Measurements from ENCODE around the gene NTN1. TPM values are rescaled to one million over a fixed set of nuclear protein-coding genes. Genes with fewer than 3 reads are reported as not detected.

NTN1 gene
- polyA plus RNA-seq, 1 donor from 2014 or later: 16.2 TPM

DNA sequence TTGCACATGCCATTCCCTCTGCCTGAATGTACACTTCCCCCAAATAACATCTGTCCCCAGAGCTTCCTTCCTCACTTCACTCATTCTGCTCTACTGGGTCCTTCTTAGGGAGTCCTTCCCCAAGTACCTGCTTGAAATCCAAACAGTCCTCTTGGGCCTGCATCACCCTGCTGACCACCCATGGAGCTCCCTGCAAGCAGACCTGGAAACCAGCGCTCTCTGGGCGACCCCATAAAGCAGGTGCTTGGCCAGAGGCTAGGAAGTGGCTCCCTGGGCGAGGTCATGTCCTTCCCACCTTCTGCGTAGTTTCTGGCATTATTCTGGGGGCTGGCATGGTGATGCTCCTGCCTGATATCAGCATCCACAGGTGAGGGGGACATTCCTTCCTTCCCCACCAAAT is 12.2 kb upstream of the NTN1 start:
- TF ChIP-seq SMC3 (conservative IDR thresholded peaks at IDR 0.05; ENCODE audit: poor library complexity) (no peak), EZH2 (IDR thresholded peaks at IDR 0.05; ENCODE audit: borderline replicate concordance, insufficient read depth, low read length, poor library complexity, severe bottlenecking) (no peak)
- Histone ChIP-seq H3K4me3 (ENCODE audit: low read length) (no peak overlapping the region), H2AFZ (ENCODE audit: low read depth, low read length) (no peak overlapping the region), H3K27me3 (ENCODE audit: insufficient read depth, low read depth, low read length) (peaks cover 17% of the 10 kb centered on the region), H3K4me2 (ENCODE audit: low read length) (no peak overlapping the region), H4K20me1 (ENCODE audit: insufficient read depth) (no peaks in the 10 kb centered on the region), H3K9ac (ENCODE audit: low read length) (no peak overlapping the region), H3K36me3 (ENCODE audit: insufficient read depth, low read length) (no peaks in the 10 kb centered on the region), H3K27ac (ENCODE audit: low read length) (no peak overlapping the region), H3F3A (ENCODE audit: insufficient read depth, low read length, poor library complexity, severe bottlenecking) (no peaks in the 10 kb centered on the region), H3K9me2 (ENCODE audit: insufficient read depth, low read length) (no peaks in the 10 kb centered on the region), H3K9me3 (ENCODE audit: low read length) (no peaks in the 10 kb centered on the region), H3K79me2 (replicated peaks; ENCODE audit: insufficient read depth, low read length) (no peaks in the 10 kb centered on the region)

GRCh38 chr17:9009737-9010136 is 11.6 kb upstream of the NTN1 start:
- Histone ChIP-seq H3K4me3 (ENCODE audit: low read length) (no peak overlapping the region), H3K9me3 (ENCODE audit: low read length) (no peaks in the 10 kb centered on the region), H3K4me2 (ENCODE audit: low read length) (no peak overlapping the region), H3F3A (ENCODE audit: insufficient read depth, low read length, poor library complexity, severe bottlenecking) (no peaks in the 10 kb centered on the region), H3K27ac (ENCODE audit: low read length) (no peak overlapping the region), H2AFZ (ENCODE audit: low read depth, low read length) (no peak overlapping the region), H3K79me2 (replicated peaks; ENCODE audit: insufficient read depth, low read length) (no peaks in the 10 kb centered on the region), H3K36me3 (ENCODE audit: insufficient read depth, low read length) (no peaks in the 10 kb centered on the region), H4K20me1 (ENCODE audit: insufficient read depth) (no peaks in the 10 kb centered on the region), H3K9me2 (ENCODE audit: insufficient read depth, low read length) (no peaks in the 10 kb centered on the region), H3K27me3 (ENCODE audit: insufficient read depth, low read depth, low read length) (peaks cover 11% of the 10 kb centered on the region), H3K9ac (ENCODE audit: low read length) (no peak overlapping the region)
- TF ChIP-seq REST (IDR thresholded peaks at IDR 0.05; ENCODE audit: borderline replicate concordance) (no peak), CTCF (IDR thresholded peaks at IDR 0.05; ENCODE audit: poor library complexity, severe bottlenecking) (no peak), EP300 (conservative IDR thresholded peaks at IDR 0.05; ENCODE audit: poor library complexity, severe bottlenecking) (no peak), RAD21 (conservative IDR thresholded peaks at IDR 0.05) (no peak), SMC3 (conservative IDR thresholded peaks at IDR 0.05; ENCODE audit: poor library complexity) (no peak), TAF1 (IDR thresholded peaks at IDR 0.05; ENCODE audit: low read depth) (no peak), POLR2AphosphoS5 (IDR thresholded peaks at IDR 0.05) (no peak), EZH2 (IDR thresholded peaks at IDR 0.05; ENCODE audit: borderline replicate concordance, insufficient read depth, low read length, poor library complexity, severe bottlenecking) (no peak), MXI1 (conservative IDR thresholded peaks at IDR 0.05; ENCODE audit: poor library complexity, severe bottlenecking) (no peak)

GRCh38 chr17:9011001-9011400 is 10.3 kb upstream of the NTN1 start:
- Histone ChIP-seq H4K20me1 (ENCODE audit: insufficient read depth) (no peaks in the 10 kb centered on the region), H3K9me2 (ENCODE audit: insufficient read depth, low read length) (no peaks in the 10 kb centered on the region)

More at GRCh38 chr17:9011001-9011400, 10.3 kb upstream of the NTN1 start:
- Histone ChIP-seq H3K79me2 (replicated peaks; ENCODE audit: insufficient read depth, low read length) (no peaks in the 10 kb centered on the region), H3K36me3 (ENCODE audit: insufficient read depth, low read length) (no peaks in the 10 kb centered on the region), H3K27ac (ENCODE audit: low read length) (no peak overlapping the region), H3K9me3 (ENCODE audit: low read length) (no peaks in the 10 kb centered on the region), H3F3A (ENCODE audit: insufficient read depth, low read length, poor library complexity, severe bottlenecking) (no peaks in the 10 kb centered on the region), H3K4me3 (ENCODE audit: low read length) (no peak overlapping the region), H3K27me3 (ENCODE audit: insufficient read depth, low read depth, low read length) (no peaks in the 10 kb centered on the region), H3K4me2 (ENCODE audit: low read length) (no peak overlapping the region), H2AFZ (ENCODE audit: low read depth, low read length) (no peak overlapping the region), H3K9ac (ENCODE audit: low read length) (no peak overlapping the region)
- TF ChIP-seq MXI1 (conservative IDR thresholded peaks at IDR 0.05; ENCODE audit: poor library complexity, severe bottlenecking): no peak
- TF ChIP-seq SMC3 (conservative IDR thresholded peaks at IDR 0.05; ENCODE audit: poor library complexity): no peak
- no peak for TF ChIP-seq EZH2 (IDR thresholded peaks at IDR 0.05; ENCODE audit: borderline replicate concordance, insufficient read depth, low read length, poor library complexity, severe bottlenecking)
- TF ChIP-seq REST (IDR thresholded peaks at IDR 0.05; ENCODE audit: borderline replicate concordance): no peak
- TF ChIP-seq EP300 (conservative IDR thresholded peaks at IDR 0.05; ENCODE audit: poor library complexity, severe bottlenecking): no peak
- no peak for TF ChIP-seq CTCF (IDR thresholded peaks at IDR 0.05; ENCODE audit: poor library complexity, severe bottlenecking)
- no peak for TF ChIP-seq POLR2AphosphoS5 (IDR thresholded peaks at IDR 0.05)
- no peak for TF ChIP-seq TAF1 (IDR thresholded peaks at IDR 0.05; ENCODE audit: low read depth)
- no peak for TF ChIP-seq RAD21 (conservative IDR thresholded peaks at IDR 0.05)

Data from neural cell (in vitro differentiated cells).